ENCODE data around the gene TMEM132C.
"Not testable (repeated sequence)": the region's sequence is repeated elsewhere in the genome, so short reads cannot be mapped to it uniquely, and the experiment has no call there.

TMEM132C gene

GRCh38 chr12:128267131-128267622 is at the start of gene TMEM132C:
TSS of gene TMEM132C (plus strand) at chr12:128267170. CDS start at chr12:128267403, 233 bp downstream.
- DNase-seq, result no peak

- DNase-seq, result no peak
Observed at GRCh38 chr12:128224226-128224625, 42.7 kb upstream of the TMEM132C start.

- no peak for DNase-seq
Observed at GRCh38 chr12:128228581-128228980, 38.4 kb upstream of the TMEM132C start.

- no peak for DNase-seq
Observed at GRCh38 chr12:128235635-128236417, 31.1 kb upstream of the TMEM132C start.

GRCh38 chr12:128236525-128236924 is 30.4 kb upstream of the TMEM132C start:
- no peak for DNase-seq

GRCh38 chr12:128240745-128241144 is 26.2 kb upstream of the TMEM132C start:
- DNase-seq, result no peak

GRCh38 chr12:128245121-128245520 is 21.8 kb upstream of the TMEM132C start:
- no peak for DNase-seq

- DNase-seq, result no peak
Observed at GRCh38 chr12:128245905-128246304, 21.1 kb upstream of the TMEM132C start.

GRCh38 chr12:128250096-128250495 is 16.9 kb upstream of the TMEM132C start:
- no peak for DNase-seq

GRCh38 chr12:128253829-128254228 is 13.1 kb upstream of the TMEM132C start:
- not testable (repeated sequence) for DNase-seq

GRCh38 chr12:128258866-128259555 is 8.0 kb upstream of the TMEM132C start:
- no peak for DNase-seq

GRCh38 chr12:128259556-128260070 is 7.4 kb upstream of the TMEM132C start:
- no peak for DNase-seq

- no peak for DNase-seq
Observed at GRCh38 chr12:128261757-128262156, 5.2 kb upstream of the TMEM132C start.

- no peak for DNase-seq
Observed at GRCh38 chr12:128265566-128265965, 1.4 kb upstream of the TMEM132C start.

GRCh38 chr12:128266086-128266485 is 884 bp upstream of the TMEM132C start:
- DNase-seq, result no peak

GRCh38 chr12:128266541-128267130 is 334 bp upstream of the TMEM132C start:
- DNase-seq, result no peak

- DNase-seq, result no peak
Observed at GRCh38 chr12:128267651-128268378, 845 bp downstream of the TMEM132C start.

GRCh38 chr12:128268379-128268995 is 1.5 kb downstream of the TMEM132C start:
- DNase-seq, result no peak

GRCh38 chr12:128269181-128269591 is 2.2 kb downstream of the TMEM132C start:
- no peak for DNase-seq

- no peak for DNase-seq
Observed at GRCh38 chr12:128276471-128276870, 9.5 kb downstream of the TMEM132C start.

- DNase-seq, result no peak
Observed at GRCh38 chr12:128286970-128287369, 20.0 kb downstream of the TMEM132C start.

GRCh38 chr12:128288357-128288756 is 21.4 kb downstream of the TMEM132C start:
- DNase-seq, result no peak

All from kidney glomerular epithelial cell (primary cell).